Measurements from ENCODE around the gene ARHGAP35. TPM values are rescaled to one million over a fixed set of nuclear protein-coding genes. Genes with fewer than 3 reads are reported as not detected.
A peak's percentile ranks its signal among the peaks of the same experiment; 100 is the strongest.
"Not testable (repeated sequence)": the region's sequence is repeated elsewhere in the genome, so short reads cannot be mapped to it uniquely, and the experiment has no call there.

ARHGAP35 gene
- 22.4 and 22.6 TPM in 2 replicates for total RNA-seq

DNA sequence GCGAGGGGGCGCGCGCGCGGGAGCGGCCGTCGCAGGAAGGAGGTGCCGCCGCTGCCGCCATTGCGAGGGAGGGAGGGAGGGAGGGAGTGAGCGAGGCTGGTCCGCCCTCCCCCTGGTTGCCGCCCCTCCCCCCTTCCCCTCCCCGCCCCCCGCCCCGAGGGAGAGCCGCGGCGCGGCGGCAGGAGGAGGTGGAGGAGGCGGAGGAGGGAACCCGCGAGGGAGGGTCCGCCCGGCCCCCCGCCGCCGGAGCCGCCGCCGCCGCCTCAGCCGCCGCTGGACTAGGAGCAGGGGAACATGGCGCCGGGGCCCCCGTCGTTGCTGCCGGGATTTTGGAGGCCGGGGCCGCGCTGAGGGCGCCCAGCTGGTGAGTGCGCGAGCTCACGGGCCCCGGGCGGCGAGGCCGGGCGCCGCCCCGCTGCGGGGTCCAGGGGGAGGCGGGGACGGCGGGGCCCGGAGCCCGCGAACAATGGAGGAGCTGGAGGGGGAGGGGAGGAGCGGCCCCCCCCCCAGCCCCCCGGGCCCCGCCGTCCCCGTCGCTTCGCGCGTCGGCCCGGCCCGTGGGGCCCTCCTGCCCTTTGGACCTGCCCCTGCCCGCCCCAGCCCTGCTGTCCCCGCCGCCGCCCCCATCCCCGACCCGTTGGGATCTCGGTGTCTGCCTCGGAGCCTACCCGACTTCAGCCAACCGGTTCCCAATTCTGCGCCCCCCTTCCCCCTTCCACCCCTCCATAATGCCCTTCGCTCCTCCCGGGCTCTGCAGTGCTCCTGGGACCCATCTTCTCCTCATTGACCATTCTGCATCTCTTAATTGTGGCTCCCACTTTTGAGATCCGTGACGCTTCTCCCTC is at the start of gene ARHGAP35:
Gene ARHGAP35, plus strand, starts transcription at position 152 of the 845 bp plus-strand sequence. CDS start 57,679 bp downstream, outside the sequence.
- H3K27ac Mint-ChIP-seq, result peak within 1 kb of the TSS; percentile 97
- peaks cover 4% of the 10 kb centered on the region for H3K9me3 Mint-ChIP-seq
- DNase-seq (ENCODE audit: low spot score), result no peak
- H3K36me3 Mint-ChIP-seq (ENCODE audit: low read depth), result peaks cover 4% of the 10 kb centered on the region
- H3K4me3 Mint-ChIP-seq, result peak within 1 kb of the TSS; percentile 92
- intact Hi-C loops (cut with micrococcal nuclease), result loop anchor here (1.0 to 5.0 kb wide), 11 partner anchors 10 to 654 kb away; partner anchors contain the start of genes INAFM1, NAPA, PRKD2 and SLC1A5
- no peaks in the 10 kb centered on the region for H3K27me3 Mint-ChIP-seq (ENCODE audit: insufficient read depth)
- H3K4me1 Mint-ChIP-seq (ENCODE audit: low read depth), result peaks cover 25% of the 10 kb centered on the region

GRCh38 chr19:46812977-46813838 is 47.6 kb upstream of the ARHGAP35 start:
- intact Hi-C loops (cut with micrococcal nuclease), result no loop called here
- Mint-ChIP-seq H3K4me1 (ENCODE audit: low read depth) (no peaks in the 10 kb centered on the region), H3K27me3 (ENCODE audit: insufficient read depth) (peaks cover 2% of the 10 kb centered on the region), H3K27ac (no peak overlapping the region), H3K4me3 (no peak overlapping the region), H3K36me3 (ENCODE audit: low read depth) (no peaks in the 10 kb centered on the region), H3K9me3 (no peaks in the 10 kb centered on the region)
- no peak for DNase-seq (ENCODE audit: low spot score)

DNA sequence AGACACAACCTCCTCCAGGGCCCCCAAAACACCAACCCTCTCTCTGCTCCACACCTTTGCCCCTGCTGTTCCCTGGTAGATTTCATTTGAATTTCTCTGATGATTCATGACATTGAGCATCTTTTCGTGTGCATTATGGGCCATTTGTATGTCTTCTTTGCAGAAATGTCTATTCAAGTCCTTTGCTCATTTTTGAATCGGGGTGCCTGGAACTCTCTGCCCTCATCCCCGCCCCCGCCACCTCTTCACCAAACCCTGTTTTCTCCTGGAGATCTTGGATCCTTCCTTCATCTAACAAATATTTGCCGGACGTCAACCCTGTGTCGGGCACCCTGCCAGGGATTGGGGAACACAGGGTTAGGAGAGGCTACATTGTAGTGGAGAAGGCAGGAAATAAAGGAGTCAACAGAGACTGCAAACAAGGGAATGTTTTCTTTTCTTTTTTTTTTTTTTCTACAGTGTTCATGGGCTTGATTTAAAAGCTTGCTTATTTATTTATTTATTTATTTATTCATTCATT is 46.9 kb upstream of the ARHGAP35 start:
- no peak overlapping the region for H3K27ac Mint-ChIP-seq
- intact Hi-C loops (cut with micrococcal nuclease), result no loop called here
- no peak for DNase-seq (ENCODE audit: low spot score)
- H3K4me1 Mint-ChIP-seq (ENCODE audit: low read depth), result no peaks in the 10 kb centered on the region
- no peaks in the 10 kb centered on the region for H3K9me3 Mint-ChIP-seq
- H3K27me3 Mint-ChIP-seq (ENCODE audit: insufficient read depth), result peaks cover 2% of the 10 kb centered on the region
- H3K36me3 Mint-ChIP-seq (ENCODE audit: low read depth), result no peaks in the 10 kb centered on the region
- H3K4me3 Mint-ChIP-seq, result no peak overlapping the region

GRCh38 chr19:46815833-46816627 is 44.8 kb upstream of the ARHGAP35 start:
- H3K4me1 Mint-ChIP-seq (ENCODE audit: low read depth), result peaks cover 16% of the 10 kb centered on the region
- no peak for DNase-seq (ENCODE audit: low spot score)
- no peaks in the 10 kb centered on the region for H3K36me3 Mint-ChIP-seq (ENCODE audit: low read depth)
- no peak overlapping the region for H3K4me3 Mint-ChIP-seq
- H3K9me3 Mint-ChIP-seq, result no peaks in the 10 kb centered on the region
- intact Hi-C loops (cut with micrococcal nuclease), result no loop called here
- H3K27me3 Mint-ChIP-seq (ENCODE audit: insufficient read depth), result peaks cover 2% of the 10 kb centered on the region
- no peak overlapping the region for H3K27ac Mint-ChIP-seq

GRCh38 chr19:46818812-46819211 is 42.0 kb upstream of the ARHGAP35 start:
- DNase-seq (ENCODE audit: low spot score), result no peak
- intact Hi-C loops (cut with micrococcal nuclease), result no loop called here
- Mint-ChIP-seq H3K27ac (no peak overlapping the region), H3K27me3 (ENCODE audit: insufficient read depth) (peaks cover 2% of the 10 kb centered on the region), H3K9me3 (no peaks in the 10 kb centered on the region), H3K36me3 (ENCODE audit: low read depth) (no peaks in the 10 kb centered on the region), H3K4me1 (ENCODE audit: low read depth) (peaks cover 26% of the 10 kb centered on the region), H3K4me3 (no peak overlapping the region)

- H3K27me3 Mint-ChIP-seq (ENCODE audit: insufficient read depth), result no peaks in the 10 kb centered on the region
- no peaks in the 10 kb centered on the region for H3K9me3 Mint-ChIP-seq
- H3K4me3 Mint-ChIP-seq, result no peak overlapping the region
These were observed 39.0 kb upstream of the ARHGAP35 start for GRCh38 chr19:46821512-46822409.

DNA sequence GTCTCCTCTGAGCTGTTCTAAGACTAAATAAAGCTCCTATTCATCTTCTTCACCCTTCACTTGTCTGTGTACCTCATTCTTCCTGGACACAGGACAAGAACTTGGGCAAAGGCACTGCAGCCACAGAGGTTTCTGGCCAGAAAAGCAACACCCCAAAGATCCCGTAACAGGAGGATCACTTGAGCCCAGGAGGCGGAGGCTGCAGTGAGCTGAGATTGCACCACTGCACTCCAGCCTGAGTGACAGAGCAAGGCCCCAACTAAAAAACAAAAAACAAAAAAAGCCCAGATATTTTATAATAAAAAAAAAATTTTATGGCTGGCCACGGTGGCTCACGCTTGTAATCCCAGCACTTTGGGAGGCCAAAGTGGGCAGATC is 38.4 kb upstream of the ARHGAP35 start:
- H3K27me3 Mint-ChIP-seq (ENCODE audit: insufficient read depth); DNase-seq (ENCODE audit: low spot score); H3K36me3 Mint-ChIP-seq (ENCODE audit: low read depth); H3K4me3 Mint-ChIP-seq; H3K9me3 Mint-ChIP-seq; intact Hi-C loops (cut with micrococcal nuclease): not testable (repeated sequence)
- H3K4me1 Mint-ChIP-seq (ENCODE audit: low read depth), result peaks cover 43% of the 10 kb centered on the region
- H3K27ac Mint-ChIP-seq, result peak overlapping the region; percentile 61

More at GRCh38 chr19:46821512-46822409, 39.0 kb upstream of the ARHGAP35 start:
- peaks cover 1% of the 10 kb centered on the region for H3K36me3 Mint-ChIP-seq (ENCODE audit: low read depth)
- H3K27ac Mint-ChIP-seq, result peak overlapping the region; percentile 61
- H3K4me1 Mint-ChIP-seq (ENCODE audit: low read depth), result peaks cover 43% of the 10 kb centered on the region
- DNase-seq (ENCODE audit: low spot score), result peak; percentile 57
- intact Hi-C loops (cut with micrococcal nuclease), result no loop called here

DNA sequence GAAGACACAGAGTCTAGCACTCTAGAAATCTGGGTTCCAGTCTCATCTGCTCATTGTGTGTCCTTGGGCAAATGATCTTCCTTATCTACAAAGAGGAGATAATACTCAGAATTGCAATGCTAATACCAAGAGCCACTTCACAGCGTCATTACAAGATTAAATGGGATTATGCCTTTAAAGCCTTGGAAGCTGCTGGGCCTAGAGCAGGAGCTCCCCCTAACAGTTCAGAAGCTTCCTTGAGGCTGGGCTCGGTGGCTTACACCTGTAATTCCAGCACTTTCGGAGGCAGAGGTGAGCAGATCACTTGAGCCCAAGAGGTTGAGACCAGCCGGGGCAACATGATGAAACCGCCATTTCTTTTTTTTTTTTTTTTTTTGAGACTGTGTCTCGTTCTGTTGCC is 37.7 kb upstream of the ARHGAP35 start:
- no peaks in the 10 kb centered on the region for H3K27me3 Mint-ChIP-seq (ENCODE audit: insufficient read depth)
- peaks cover 43% of the 10 kb centered on the region for H3K4me1 Mint-ChIP-seq (ENCODE audit: low read depth)
- no peak overlapping the region for H3K27ac Mint-ChIP-seq

GRCh38 chr19:46824890-46825730 is 35.7 kb upstream of the ARHGAP35 start:
- intact Hi-C loops (cut with micrococcal nuclease), result no loop called here
- Mint-ChIP-seq H3K9me3 (no peaks in the 10 kb centered on the region), H3K27ac (peak overlapping the region; percentile 55), H3K36me3 (ENCODE audit: low read depth) (peaks cover 1% of the 10 kb centered on the region), H3K27me3 (ENCODE audit: insufficient read depth) (no peaks in the 10 kb centered on the region), H3K4me1 (ENCODE audit: low read depth) (peaks cover 43% of the 10 kb centered on the region), H3K4me3 (no peak overlapping the region)
- no peak for DNase-seq (ENCODE audit: low spot score)

More for the DNA sequence above, 37.7 kb upstream of the ARHGAP35 start:
- DNase-seq (ENCODE audit: low spot score), result no peak
- Mint-ChIP-seq H3K4me3 (no peak overlapping the region), H3K36me3 (ENCODE audit: low read depth) (peaks cover 1% of the 10 kb centered on the region), H3K9me3 (no peaks in the 10 kb centered on the region)
- intact Hi-C loops (cut with micrococcal nuclease), result no loop called here

GRCh38 chr19:46825731-46826055 is 35.1 kb upstream of the ARHGAP35 start:
- Mint-ChIP-seq H3K36me3 (ENCODE audit: low read depth) (peaks cover 1% of the 10 kb centered on the region), H3K4me1 (ENCODE audit: low read depth) (peaks cover 37% of the 10 kb centered on the region), H3K4me3 (no peak overlapping the region), H3K27me3 (ENCODE audit: insufficient read depth) (no peaks in the 10 kb centered on the region), H3K27ac (peak overlapping the region; percentile 23), H3K9me3 (no peaks in the 10 kb centered on the region)
- intact Hi-C loops (cut with micrococcal nuclease), result no loop called here
- no peak for DNase-seq (ENCODE audit: low spot score)

- intact Hi-C loops (cut with micrococcal nuclease), result no loop called here
- DNase-seq (ENCODE audit: low spot score), result no peak
- no peak overlapping the region for H3K27ac Mint-ChIP-seq
These were observed 32.3 kb upstream of the ARHGAP35 start for GRCh38 chr19:46828484-46828883.

More at GRCh38 chr19:46828484-46828883, 32.3 kb upstream of the ARHGAP35 start:
- H3K4me1 Mint-ChIP-seq (ENCODE audit: low read depth), result peaks cover 24% of the 10 kb centered on the region
- no peaks in the 10 kb centered on the region for H3K9me3 Mint-ChIP-seq
- H3K4me3 Mint-ChIP-seq, result no peak overlapping the region
- H3K36me3 Mint-ChIP-seq (ENCODE audit: low read depth), result peaks cover 1% of the 10 kb centered on the region
- peaks cover 2% of the 10 kb centered on the region for H3K27me3 Mint-ChIP-seq (ENCODE audit: insufficient read depth)
